HEK293 (cell line): ENCODE data around the gene GAS5.

ENCODE experiments used
- EGR2 ChIP-seq: fragments of 450-650 bp; formaldehyde crosslinking; IDR thresholded peaks from 2 replicates; pipeline ENCODE4 v1.5.1; 2016; ENCODE audit warnings: low read depth, missing biosample characterization, missing genetic modification characterization
- KLF16 ChIP-seq: fragments of 450-650 bp; formaldehyde crosslinking; IDR thresholded peaks from 2 replicates; pipeline ENCODE4 v1.5.1; 2017; ENCODE audit warnings: missing biosample characterization, missing genetic modification characterization
- MYNN ChIP-seq: fragments of 450-650 bp; formaldehyde crosslinking; IDR thresholded peaks from 2 replicates; pipeline ENCODE4 v1.5.1; 2016; ENCODE audit warnings: missing biosample characterization, missing genetic modification characterization, borderline replicate concordance
- PRDM1 ChIP-seq: fragments of 450-650 bp; formaldehyde crosslinking; IDR thresholded peaks from 2 replicates; pipeline ENCODE4; 2016; ENCODE audit warnings: missing biosample characterization, missing genetic modification characterization
- YY2 ChIP-seq: fragments of 450-650 bp; formaldehyde crosslinking; IDR thresholded peaks from 2 replicates; pipeline ENCODE4 v1.5.1; 2016; ENCODE audit warnings: missing biosample characterization, missing genetic modification characterization
- ZBTB1 ChIP-seq: fragments of 450-650 bp; formaldehyde crosslinking; IDR thresholded peaks from 2 replicates; pipeline ENCODE4 v1.5.1; 2016; ENCODE audit warnings: missing biosample characterization, missing genetic modification characterization
- ZBTB49 ChIP-seq: fragments of 450-650 bp; formaldehyde crosslinking; IDR thresholded peaks from 2 replicates; pipeline ENCODE4 v1.5.1; 2016; ENCODE audit warnings: missing biosample characterization, missing genetic modification characterization, low read depth
- ZNF138 ChIP-seq: fragments of 450-650 bp; formaldehyde crosslinking; IDR thresholded peaks from 2 replicates; pipeline ENCODE4 v1.5.1; 2016; ENCODE audit warnings: missing biosample characterization, missing genetic modification characterization, borderline replicate concordance
- ZNF155 ChIP-seq: fragments of 450-650 bp; formaldehyde crosslinking; IDR thresholded peaks from 2 replicates; pipeline ENCODE4 v1.5.1; 2016; ENCODE audit warnings: missing biosample characterization, missing genetic modification characterization
- ZNF514 ChIP-seq: fragments of 450-650 bp; formaldehyde crosslinking; IDR thresholded peaks from 2 replicates; pipeline ENCODE4 v1.5.1; 2016; ENCODE audit warnings: missing biosample characterization, missing genetic modification characterization
- ZNF518A ChIP-seq: fragments of 450-650 bp; formaldehyde crosslinking; conservative IDR thresholded peaks from 2 replicates; pipeline ENCODE4 v1.5.1; 2016; ENCODE audit warnings: low read depth, missing biosample characterization, missing genetic modification characterization
- ZNF629 ChIP-seq: fragments of 450-650 bp; formaldehyde crosslinking; IDR thresholded peaks from 2 replicates; pipeline ENCODE4 v1.5.1; 2017; ENCODE audit warnings: missing biosample characterization, missing genetic modification characterization
- ZNF747 ChIP-seq: fragments of 450-650 bp; formaldehyde crosslinking; IDR thresholded peaks from 2 replicates; pipeline ENCODE4 v1.5.1; 2016; ENCODE audit warnings: missing biosample characterization, missing genetic modification characterization
- ZNF791 ChIP-seq: fragments of 450-650 bp; formaldehyde crosslinking; IDR thresholded peaks from 2 replicates; pipeline ENCODE4 v1.5.1; 2016; ENCODE audit warnings: missing biosample characterization, missing genetic modification characterization
- ZSCAN5A ChIP-seq: fragments of 450-650 bp; formaldehyde crosslinking; IDR thresholded peaks from 2 replicates; pipeline ENCODE4 v1.5.1; 2016; ENCODE audit warnings: missing biosample characterization, missing genetic modification characterization
- ZXDB ChIP-seq: fragments of 450-650 bp; formaldehyde crosslinking; IDR thresholded peaks from 2 replicates; pipeline ENCODE4 v1.5.1; 2016; ENCODE audit warnings: missing biosample characterization, missing genetic modification characterization
- TF ChIP-seq, protein P1 (sequence below): fragments of 450-650 bp; formaldehyde crosslinking; IDR thresholded peaks from 2 replicates; pipeline ENCODE4 v1.5.1; 2016; ENCODE audit warnings: missing biosample characterization, missing genetic modification characterization, borderline replicate concordance
- TF ChIP-seq, protein P2 (sequence below): fragments of 450-650 bp; formaldehyde crosslinking; IDR thresholded peaks from 2 replicates; pipeline ENCODE4 v1.5.1; 2016; ENCODE audit warnings: missing biosample characterization, missing genetic modification characterization
- TF ChIP-seq, protein P3 (sequence below): fragments of 450-650 bp; formaldehyde crosslinking; IDR thresholded peaks from 2 replicates; pipeline ENCODE4 v1.5.1; 2016; ENCODE audit warnings: missing biosample characterization, missing genetic modification characterization

Gene GAS5

DNA sequence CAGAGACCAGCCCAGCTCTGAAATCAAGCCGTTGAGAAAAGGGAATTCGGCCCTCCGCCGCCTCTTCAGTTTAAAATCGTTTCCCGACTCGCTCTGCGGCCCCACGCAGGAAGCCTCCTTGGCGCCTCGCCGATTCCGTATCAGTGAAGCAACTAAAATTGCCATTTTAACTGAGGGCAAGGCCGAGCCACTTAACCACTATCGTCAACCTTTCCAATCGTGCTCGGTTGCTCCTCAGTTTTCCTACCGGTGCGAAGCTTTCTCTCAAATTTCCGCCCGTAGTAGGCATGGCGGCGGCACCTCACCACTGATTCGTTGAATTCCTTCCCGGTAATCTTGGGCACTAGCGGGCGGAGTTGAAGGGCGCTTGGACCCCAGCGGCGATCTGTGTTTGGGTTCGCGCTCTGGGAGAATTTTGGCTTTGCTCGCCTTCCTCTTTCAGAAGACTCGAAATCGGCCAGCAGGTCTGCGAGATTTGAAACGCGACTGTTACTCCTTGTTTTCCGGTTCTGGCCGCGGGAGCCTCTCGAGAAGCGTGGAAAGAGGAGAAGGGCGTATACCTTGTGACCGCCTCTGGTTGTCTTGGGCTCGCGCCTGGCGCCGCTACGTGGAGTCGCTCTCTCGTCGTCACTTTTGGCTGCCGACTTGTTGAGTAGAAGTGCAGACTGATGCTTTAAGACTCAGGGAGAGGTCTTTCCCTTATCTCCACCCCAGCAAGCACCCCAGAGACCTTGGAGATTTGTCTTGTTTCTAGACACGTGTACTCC, 43.3 kb downstream of the GAS5 start, which contains the start of the genes CENPL and DARS2 (continued):
- no peak for TF ChIP-seq ZNF747 (tag by site-specific recombination)
- TF ChIP-seq ZBTB49: no peak
- TF ChIP-seq ZNF629 (tag by site-specific recombination): peak; percentile 76
- TF ChIP-seq YY2 (tag by site-specific recombination): peak; percentile 97
- TF ChIP-seq ZNF518A (tag by site-specific recombination): peak; percentile 97
- TF ChIP-seq, protein P1, sequence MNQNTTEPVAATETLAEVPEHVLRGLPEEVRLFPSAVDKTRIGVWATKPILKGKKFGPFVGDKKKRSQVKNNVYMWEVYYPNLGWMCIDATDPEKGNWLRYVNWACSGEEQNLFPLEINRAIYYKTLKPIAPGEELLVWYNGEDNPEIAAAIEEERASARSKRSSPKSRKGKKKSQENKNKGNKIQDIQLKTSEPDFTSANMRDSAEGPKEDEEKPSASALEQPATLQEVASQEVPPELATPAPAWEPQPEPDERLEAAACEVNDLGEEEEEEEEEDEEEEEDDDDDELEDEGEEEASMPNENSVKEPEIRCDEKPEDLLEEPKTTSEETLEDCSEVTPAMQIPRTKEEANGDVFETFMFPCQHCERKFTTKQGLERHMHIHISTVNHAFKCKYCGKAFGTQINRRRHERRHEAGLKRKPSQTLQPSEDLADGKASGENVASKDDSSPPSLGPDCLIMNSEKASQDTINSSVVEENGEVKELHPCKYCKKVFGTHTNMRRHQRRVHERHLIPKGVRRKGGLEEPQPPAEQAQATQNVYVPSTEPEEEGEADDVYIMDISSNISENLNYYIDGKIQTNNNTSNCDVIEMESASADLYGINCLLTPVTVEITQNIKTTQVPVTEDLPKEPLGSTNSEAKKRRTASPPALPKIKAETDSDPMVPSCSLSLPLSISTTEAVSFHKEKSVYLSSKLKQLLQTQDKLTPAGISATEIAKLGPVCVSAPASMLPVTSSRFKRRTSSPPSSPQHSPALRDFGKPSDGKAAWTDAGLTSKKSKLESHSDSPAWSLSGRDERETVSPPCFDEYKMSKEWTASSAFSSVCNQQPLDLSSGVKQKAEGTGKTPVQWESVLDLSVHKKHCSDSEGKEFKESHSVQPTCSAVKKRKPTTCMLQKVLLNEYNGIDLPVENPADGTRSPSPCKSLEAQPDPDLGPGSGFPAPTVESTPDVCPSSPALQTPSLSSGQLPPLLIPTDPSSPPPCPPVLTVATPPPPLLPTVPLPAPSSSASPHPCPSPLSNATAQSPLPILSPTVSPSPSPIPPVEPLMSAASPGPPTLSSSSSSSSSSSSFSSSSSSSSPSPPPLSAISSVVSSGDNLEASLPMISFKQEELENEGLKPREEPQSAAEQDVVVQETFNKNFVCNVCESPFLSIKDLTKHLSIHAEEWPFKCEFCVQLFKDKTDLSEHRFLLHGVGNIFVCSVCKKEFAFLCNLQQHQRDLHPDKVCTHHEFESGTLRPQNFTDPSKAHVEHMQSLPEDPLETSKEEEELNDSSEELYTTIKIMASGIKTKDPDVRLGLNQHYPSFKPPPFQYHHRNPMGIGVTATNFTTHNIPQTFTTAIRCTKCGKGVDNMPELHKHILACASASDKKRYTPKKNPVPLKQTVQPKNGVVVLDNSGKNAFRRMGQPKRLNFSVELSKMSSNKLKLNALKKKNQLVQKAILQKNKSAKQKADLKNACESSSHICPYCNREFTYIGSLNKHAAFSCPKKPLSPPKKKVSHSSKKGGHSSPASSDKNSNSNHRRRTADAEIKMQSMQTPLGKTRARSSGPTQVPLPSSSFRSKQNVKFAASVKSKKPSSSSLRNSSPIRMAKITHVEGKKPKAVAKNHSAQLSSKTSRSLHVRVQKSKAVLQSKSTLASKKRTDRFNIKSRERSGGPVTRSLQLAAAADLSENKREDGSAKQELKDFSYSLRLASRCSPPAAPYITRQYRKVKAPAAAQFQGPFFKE (tag by site-specific recombination): no peak
- no peak for TF ChIP-seq ZBTB1 (tag by site-specific recombination)
- TF ChIP-seq, protein P2, sequence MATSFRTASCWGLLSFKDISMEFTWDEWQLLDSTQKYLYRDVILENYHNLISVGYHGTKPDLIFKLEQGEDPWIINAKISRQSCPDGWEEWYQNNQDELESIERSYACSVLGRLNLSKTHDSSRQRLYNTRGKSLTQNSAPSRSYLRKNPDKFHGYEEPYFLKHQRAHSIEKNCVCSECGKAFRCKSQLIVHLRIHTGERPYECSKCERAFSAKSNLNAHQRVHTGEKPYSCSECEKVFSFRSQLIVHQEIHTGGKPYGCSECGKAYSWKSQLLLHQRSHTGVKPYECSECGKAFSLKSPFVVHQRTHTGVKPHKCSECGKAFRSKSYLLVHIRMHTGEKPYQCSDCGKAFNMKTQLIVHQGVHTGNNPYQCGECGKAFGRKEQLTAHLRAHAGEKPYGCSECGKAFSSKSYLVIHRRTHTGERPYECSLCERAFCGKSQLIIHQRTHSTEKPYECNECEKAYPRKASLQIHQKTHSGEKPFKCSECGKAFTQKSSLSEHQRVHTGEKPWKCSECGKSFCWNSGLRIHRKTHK (tag by site-specific recombination): no peak
- no peak for TF ChIP-seq ZNF155
- peak; percentile 33; the same call in 1 of the 2 replicates for TF ChIP-seq MYNN (tag by site-specific recombination)
- no peak for TF ChIP-seq PRDM1
- TF ChIP-seq, protein P3, sequence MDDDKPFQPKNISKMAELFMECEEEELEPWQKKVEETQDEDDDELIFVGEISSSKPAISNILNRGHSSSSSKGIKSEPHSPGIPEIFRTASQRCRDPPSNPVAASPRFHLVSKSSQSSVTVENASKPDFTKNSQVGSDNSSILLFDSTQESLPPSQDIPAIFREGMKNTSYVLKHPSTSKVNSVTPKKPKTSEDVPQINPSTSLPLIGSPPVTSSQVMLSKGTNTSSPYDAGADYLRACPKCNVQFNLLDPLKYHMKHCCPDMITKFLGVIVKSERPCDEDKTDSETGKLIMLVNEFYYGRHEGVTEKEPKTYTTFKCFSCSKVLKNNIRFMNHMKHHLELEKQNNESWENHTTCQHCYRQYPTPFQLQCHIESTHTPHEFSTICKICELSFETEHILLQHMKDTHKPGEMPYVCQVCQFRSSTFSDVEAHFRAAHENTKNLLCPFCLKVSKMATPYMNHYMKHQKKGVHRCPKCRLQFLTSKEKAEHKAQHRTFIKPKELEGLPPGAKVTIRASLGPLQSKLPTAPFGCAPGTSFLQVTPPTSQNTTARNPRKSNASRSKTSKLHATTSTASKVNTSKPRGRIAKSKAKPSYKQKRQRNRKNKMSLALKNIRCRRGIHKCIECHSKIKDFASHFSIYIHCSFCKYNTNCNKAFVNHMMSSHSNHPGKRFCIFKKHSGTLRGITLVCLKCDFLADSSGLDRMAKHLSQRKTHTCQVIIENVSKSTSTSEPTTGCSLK: no peak
- no peak for TF ChIP-seq ZNF791 (tag by site-specific recombination)
- no peak for TF ChIP-seq ZNF138 (tag by site-specific recombination)
- peak; percentile 94 for TF ChIP-seq ZXDB (tag by site-specific recombination)
- peak; percentile 23; the same call in 1 of the 2 replicates for TF ChIP-seq KLF16 (tag by site-specific recombination)
- TF ChIP-seq ZNF514 (tag by site-specific recombination): no peak
- TF ChIP-seq ZSCAN5A (tag by site-specific recombination): no peak
- TF ChIP-seq EGR2 (tag by site-specific recombination): 0 out of 2 replicates have a peak, but pooled peaks have one; percentile 32
